Measurements from ENCODE around the gene CEP295NL. TPM values are rescaled to one million over a fixed set of nuclear protein-coding genes. Genes with fewer than 3 reads are reported as not detected.

CEP295NL gene
- total RNA-seq, 1 donor from 2014 or later, result 3.8 TPM

GRCh38 chr17:78940708-78941107 is 37.7 kb upstream of the CEP295NL start:
- Mint-ChIP-seq H3K27me3 (no peaks in the 10 kb centered on the region), H3K9me3 (no peaks in the 10 kb centered on the region), H3K4me1 (ENCODE audit: unreplicated experiment) (peaks cover 8% of the 10 kb centered on the region), H3K4me3 (no peak overlapping the region), H3K27ac (no peak overlapping the region), H3K36me3 (no peaks in the 10 kb centered on the region)
- no peak for TF ChIP-seq CTCF (conservative IDR thresholded peaks at IDR 0.05)
- no peak for DNase-seq (ENCODE audit: extremely low spot score, unreplicated experiment)

GRCh38 chr17:78940258-78940657 is 37.3 kb upstream of the CEP295NL start:
- no peak for DNase-seq (ENCODE audit: extremely low spot score, unreplicated experiment)
- Mint-ChIP-seq H3K4me1 (ENCODE audit: unreplicated experiment) (peaks cover 12% of the 10 kb centered on the region), H3K36me3 (no peaks in the 10 kb centered on the region), H3K27me3 (no peaks in the 10 kb centered on the region), H3K9me3 (no peaks in the 10 kb centered on the region), H3K4me3 (no peak overlapping the region), H3K27ac (no peak overlapping the region)
- no peak for TF ChIP-seq CTCF (conservative IDR thresholded peaks at IDR 0.05)

GRCh38 chr17:78939615-78940014 is 36.6 kb upstream of the CEP295NL start:
- DNase-seq (ENCODE audit: extremely low spot score, unreplicated experiment), result no peak
- TF ChIP-seq CTCF (conservative IDR thresholded peaks at IDR 0.05), result no peak
- H3K9me3 Mint-ChIP-seq, result no peaks in the 10 kb centered on the region
- H3K27me3 Mint-ChIP-seq, result no peaks in the 10 kb centered on the region
- H3K4me1 Mint-ChIP-seq (ENCODE audit: unreplicated experiment), result peaks cover 16% of the 10 kb centered on the region
- H3K36me3 Mint-ChIP-seq, result no peaks in the 10 kb centered on the region
- no peak overlapping the region for H3K4me3 Mint-ChIP-seq
- H3K27ac Mint-ChIP-seq, result no peak overlapping the region

GRCh38 chr17:78937561-78937960 is 34.6 kb upstream of the CEP295NL start:
- TF ChIP-seq CTCF (conservative IDR thresholded peaks at IDR 0.05), result no peak
- Mint-ChIP-seq H3K27ac (no peak overlapping the region), H3K9me3 (no peaks in the 10 kb centered on the region), H3K4me3 (no peak overlapping the region), H3K4me1 (ENCODE audit: unreplicated experiment) (peaks cover 30% of the 10 kb centered on the region), H3K27me3 (no peaks in the 10 kb centered on the region), H3K36me3 (no peaks in the 10 kb centered on the region)
- DNase-seq (ENCODE audit: extremely low spot score, unreplicated experiment), result no peak

- peaks cover 30% of the 10 kb centered on the region for H3K4me1 Mint-ChIP-seq (ENCODE audit: unreplicated experiment)
- DNase-seq (ENCODE audit: extremely low spot score, unreplicated experiment), result no peak
These were observed 32.7 kb upstream of the CEP295NL start for GRCh38 chr17:78935419-78936323.

More at GRCh38 chr17:78935419-78936323, 32.7 kb upstream of the CEP295NL start:
- Mint-ChIP-seq H3K36me3 (no peaks in the 10 kb centered on the region), H3K4me3 (peak overlapping the region; percentile 25), H3K27ac (peak overlapping the region; percentile 57), H3K27me3 (no peaks in the 10 kb centered on the region), H3K9me3 (no peaks in the 10 kb centered on the region)
- no peak for TF ChIP-seq CTCF (conservative IDR thresholded peaks at IDR 0.05)

Data from type B pancreatic cell (in vitro differentiated cells).